HG02588 (cell line): ENCODE data around the gene LILRB4.
"Not testable (repeated sequence)": the region's sequence is repeated elsewhere in the genome, so short reads cannot be mapped to it uniquely, and the experiment has no call there.

Experiments used
- ATAC-seq: cut with Tn5 transposase; IDR thresholded peaks from one replicate; pipeline ENCODE4 v1.9.1; 2021; ENCODE audit warnings: mild to moderate bottlenecking, moderate library complexity; ENCODE audit not compliant: unreplicated experiment

LILRB4 gene

GRCh38 chr19:54691582-54692297 lies 29.0 kb downstream of the LILRB4 start:
- ATAC-seq, result no peak

- ATAC-seq, result no peak
Observed at GRCh38 chr19:54692298-54692615, 29.5 kb downstream of the LILRB4 start.

GRCh38 chr19:54694648-54695047 lies 31.9 kb downstream of the LILRB4 start:
- no peak for ATAC-seq

DNA sequence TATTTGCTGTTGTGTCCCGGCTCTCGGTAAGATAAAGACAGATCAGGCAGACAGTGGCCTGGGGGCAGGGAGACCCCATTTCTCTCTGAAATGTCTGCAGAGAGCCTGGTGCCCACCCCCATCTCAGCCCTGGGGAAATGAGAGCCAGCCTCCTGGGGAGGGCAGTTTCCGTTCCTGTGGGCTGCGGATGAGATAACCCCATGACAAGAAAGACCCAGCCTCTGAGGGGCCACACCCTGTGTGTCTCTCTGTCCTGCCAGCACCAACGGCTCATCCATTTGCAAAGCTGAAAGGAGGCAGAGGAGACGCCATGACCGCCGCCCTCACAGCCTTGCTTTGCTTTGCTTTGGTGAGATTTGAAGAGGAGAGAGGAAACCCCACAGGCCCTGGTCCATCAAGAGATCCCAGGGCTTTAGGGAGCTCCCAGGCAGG lies 33.3 kb downstream of the LILRB4 start:
- no peak for ATAC-seq

GRCh38 chr19:54696766-54697165 lies 34.0 kb downstream of the LILRB4 start:
- ATAC-seq, result no peak

DNA sequence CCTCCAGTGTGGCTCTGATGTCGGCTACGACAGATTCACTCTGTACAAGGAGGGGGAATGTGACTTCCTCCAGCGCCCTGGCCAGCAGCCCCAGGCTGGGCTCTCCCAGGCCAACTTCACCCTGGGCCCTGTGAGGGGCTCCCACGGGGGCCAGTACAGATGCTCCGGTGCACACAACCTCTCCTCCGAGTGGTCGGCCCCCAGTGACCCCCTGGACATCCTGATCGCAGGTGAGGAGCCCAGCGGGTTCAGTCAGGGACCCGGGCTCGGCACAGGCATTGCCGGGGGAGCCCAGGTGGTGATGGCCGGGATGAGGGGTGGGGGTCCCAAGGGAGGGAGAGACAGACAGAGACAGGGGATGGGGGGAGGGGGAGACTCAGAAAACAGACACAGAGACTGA lies 34.9 kb downstream of the LILRB4 start:
- ATAC-seq, result not testable (repeated sequence)

- no peak for ATAC-seq
Observed at GRCh38 chr19:54704928-54705327, 42.1 kb downstream of the LILRB4 start.

GRCh38 chr19:54707962-54708361 lies 45.2 kb downstream of the LILRB4 start:
- no peak for ATAC-seq

DNA sequence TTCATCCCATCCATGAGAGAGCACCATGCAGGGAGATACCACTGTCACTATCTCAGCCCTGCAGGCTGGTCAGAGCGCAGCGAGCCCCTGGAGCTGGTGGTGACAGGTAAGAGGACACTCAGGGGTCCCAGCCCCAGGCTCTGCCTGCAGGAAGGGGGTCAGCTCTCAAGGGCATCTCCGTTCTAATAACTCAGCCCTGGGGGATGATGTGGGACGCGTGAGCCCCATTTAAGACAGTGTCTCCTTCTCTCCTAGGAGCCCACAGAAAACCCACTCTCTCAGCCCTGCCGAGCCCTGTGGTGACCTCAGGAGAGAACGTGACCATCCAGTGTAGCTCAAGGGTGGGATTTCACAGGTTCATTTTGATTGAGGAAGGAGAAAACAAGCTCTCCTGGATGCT lies 46.0 kb downstream of the LILRB4 start:
- no peak for ATAC-seq

DNA sequence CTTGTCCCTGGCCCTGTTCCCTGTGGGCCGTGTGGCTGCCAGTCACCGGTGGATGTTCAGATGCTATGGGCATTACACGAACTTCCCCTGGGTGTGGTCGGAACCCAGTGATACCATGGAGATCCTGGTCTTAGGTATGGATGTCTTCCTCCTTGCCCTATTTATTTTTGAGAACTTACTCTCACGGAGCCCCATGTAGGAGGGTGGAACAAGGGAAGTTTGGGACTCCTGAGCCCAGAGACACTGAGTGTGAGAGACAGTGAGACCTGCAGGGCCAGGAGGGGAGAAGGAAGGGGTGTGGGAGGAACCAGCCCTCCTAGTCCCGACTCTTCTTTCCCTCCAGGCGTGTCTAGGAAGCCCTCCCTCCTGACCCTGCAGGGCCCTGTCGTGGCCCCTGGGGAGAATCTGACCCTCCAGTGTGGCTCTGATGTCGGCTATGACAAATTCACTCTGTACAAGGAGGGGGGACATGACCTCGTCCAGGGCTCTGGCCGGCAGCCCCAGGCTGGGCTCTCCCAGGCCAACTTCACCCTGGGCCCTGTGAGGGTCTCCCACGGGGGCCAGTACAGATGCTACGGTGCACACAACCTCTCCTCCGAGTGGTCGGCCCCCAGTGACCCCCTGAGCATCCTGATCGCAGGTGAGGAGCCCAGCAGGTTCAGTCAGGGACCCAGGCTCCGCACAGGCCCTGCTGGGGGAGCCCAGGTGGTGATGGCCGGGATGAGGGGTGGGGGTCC lies 46.6 kb downstream of the LILRB4 start:
- no peak for ATAC-seq

DNA sequence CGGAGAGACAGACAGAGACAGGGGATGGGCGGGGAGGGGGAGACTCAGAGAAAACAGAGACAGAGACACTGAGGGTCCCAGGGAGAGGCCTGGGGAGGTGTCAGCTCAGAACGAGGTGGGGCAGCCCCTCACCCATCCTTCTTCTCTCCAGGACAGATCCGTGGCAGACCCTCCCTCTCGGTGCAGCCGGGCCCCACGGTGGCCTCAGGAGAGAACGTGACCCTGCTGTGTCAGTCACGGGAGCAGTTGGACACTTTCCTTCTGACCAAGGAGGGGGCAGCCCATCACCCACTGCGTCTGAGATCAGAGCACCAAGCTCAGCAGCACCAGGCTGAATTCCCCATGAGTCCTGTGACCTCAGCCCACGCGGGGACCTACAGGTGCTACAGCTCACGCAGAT lies 47.2 kb downstream of the LILRB4 start:
- not testable (repeated sequence) for ATAC-seq
